ENCODE data around the gene BCOR. TPM values are rescaled to one million over a fixed set of nuclear protein-coding genes. Genes with fewer than 3 reads are reported as not detected.

The BCOR gene
- total RNA-seq, 4 donors from 2014 or later = 30.9 to 67.4 (median 42.4) TPM

- DNase-seq = peak; percentile 53 to 55
- no peak for TF ChIP-seq CTCF (IDR thresholded peaks at IDR 0.05)
- no peak for TF ChIP-seq POLR2A (IDR thresholded peaks at IDR 0.05)
- H3K27ac ChIP-seq = peak overlapping the region; percentile 78 to 93 (median 93)
- peak overlapping the region in 1 of 3 donors; percentile 51 for H3K4me3 ChIP-seq (replicated peaks in 1 of 3)
- no peaks in the 10 kb centered on the region for H3K9me3 ChIP-seq
- H3K36me3 ChIP-seq = no peaks in the 10 kb centered on the region
- H3K4me1 ChIP-seq = peaks cover 20 to 55% of the 10 kb centered on the region in 2 donors
- WGBS, 2 donors = 57 to 60% methylated on average over 3 to 7 of the region's 66 CpGs
- intact Hi-C loops (cut with DNase I) = loop anchor here (5.0 kb wide), 1 partner anchor 59 kb away; no protein-coding TSS in a partner anchor
- no peaks in the 10 kb centered on the region for H3K27me3 ChIP-seq
Measured at GRCh38 chrX:40108162-40108958, 10.6 kb upstream of the BCOR start.

GRCh38 chrX:40107291-40108161 is 9.8 kb upstream of the BCOR start:
- peak; percentile 76 to 79 for DNase-seq
- peaks cover 20 to 55% of the 10 kb centered on the region in 2 donors for H3K4me1 ChIP-seq
- no peaks in the 10 kb centered on the region for H3K27me3 ChIP-seq
- H3K27ac ChIP-seq = peak overlapping the region in 2 of 3 donors; percentile 63 to 93
- intact Hi-C loops (cut with DNase I) = loop anchor here (5.0 kb wide), 1 partner anchor 60 kb away; no protein-coding TSS in a partner anchor
- TF ChIP-seq CTCF (IDR thresholded peaks at IDR 0.05) = no peak
- TF ChIP-seq POLR2A (IDR thresholded peaks at IDR 0.05) = peak in 1 of 2 donors; percentile 18
- 52% methylated on average over 24 of the region's 76 CpGs; no CpG with 5 or more reads in 1 of the 2 donors for WGBS, 2 donors
- H3K36me3 ChIP-seq = no peaks in the 10 kb centered on the region
- no peaks in the 10 kb centered on the region for H3K9me3 ChIP-seq
- peak overlapping the region in 1 of 3 donors; percentile 35 for H3K4me3 ChIP-seq (replicated peaks in 1 of 3)

GRCh38 chrX:40106676-40107290 is 9.0 kb upstream of the BCOR start:
- TF ChIP-seq CTCF (IDR thresholded peaks at IDR 0.05) (no peak), POLR2A (IDR thresholded peaks at IDR 0.05) (no peak)
- intact Hi-C loops (cut with DNase I) = loop anchor here (5.0 kb wide), 1 partner anchor 61 kb away; no protein-coding TSS in a partner anchor
- Histone ChIP-seq H3K9me3 (no peaks in the 10 kb centered on the region), H3K36me3 (no peaks in the 10 kb centered on the region), H3K4me1 (peaks cover 20 to 54% of the 10 kb centered on the region in 2 donors), H3K27me3 (no peaks in the 10 kb centered on the region), H3K4me3 (replicated peaks in 1 of 3) (peak overlapping the region in 1 of 3 donors; percentile 35), H3K27ac (peak overlapping the region; percentile 63 to 93 (median 81))
- no peak for DNase-seq
- 1% methylated on average over 19 to 23 of the region's 36 CpGs for WGBS, 2 donors

- no peaks in the 10 kb centered on the region for H3K36me3 ChIP-seq
Measured at GRCh38 chrX:40105835-40106675, 8.3 kb upstream of the BCOR start.

More at GRCh38 chrX:40105835-40106675, 8.3 kb upstream of the BCOR start:
- H3K4me3 ChIP-seq (replicated peaks in 1 of 3) = peak overlapping the region in 1 of 3 donors; percentile 35
- 0% methylated on average over 5 of the region's 85 CpGs; no CpG with 5 or more reads in 1 of the 2 donors for WGBS, 2 donors
- H3K27me3 ChIP-seq = no peaks in the 10 kb centered on the region
- H3K4me1 ChIP-seq = peaks cover 20 to 47% of the 10 kb centered on the region in 2 donors
- TF ChIP-seq CTCF (IDR thresholded peaks at IDR 0.05) (no peak), POLR2A (IDR thresholded peaks at IDR 0.05) (peak in 1 of 2 donors; percentile 41)
- H3K9me3 ChIP-seq = no peaks in the 10 kb centered on the region
- DNase-seq = peak; percentile 82 to 83
- intact Hi-C loops (cut with DNase I) = loop anchor here (5.0 kb wide), 1 partner anchor 61 kb away; no protein-coding TSS in a partner anchor
- peak overlapping the region; percentile 63 to 93 (median 81) for H3K27ac ChIP-seq
